ENCODE measurements around the gene TDRD7.

- TF ChIP-seq CTCF (IDR thresholded peaks at IDR 0.05) (no peak), POLR2A (IDR thresholded peaks at IDR 0.05) (no peak), POLR2AphosphoS5 (IDR thresholded peaks at IDR 0.05) (no peak)
Observed at GRCh38 chr9:97387504-97387886, 24.4 kb upstream of the TDRD7 start.

All from prostate gland (tissue), 2 donors.